Activated CD8-positive, alpha-beta T cell treated with anti-CD3 and anti-CD28 coated beads, Interleukin-2, amount 10 ng/mL, durations not matched to agents 7 days and 5 days (primary cell): ENCODE data around the gene HNRNPAB. TPM values are rescaled to one million over a fixed set of nuclear protein-coding genes. Genes with fewer than 3 reads are reported as not detected.
A peak's percentile ranks its signal among the peaks of the same experiment; 100 is the strongest.

Experiments
- ATAC-seq: fragments of 150-1000 bp; cut with Tn5 transposase; one replicate; pipeline ENCODE4 v1.10.0; 2021; ENCODE audit warnings: moderate library complexity
- CTCF ChIA-PET: fragments of 350-600 bp; sonication (Branson Sonifier 250); formaldehyde crosslinking; loops from one replicate; lab custom pipeline; 2021; ENCODE audit warnings: antibody characterized with exemption; lab: Charles Lee
- POLR2A ChIA-PET: fragments of 350-600 bp; sonication (Branson Sonifier 250); formaldehyde crosslinking; loops from one replicate; lab custom pipeline; 2021; ENCODE audit warnings: antibody characterized with exemption; lab: Charles Lee
- DNase-seq: peaks from one replicate; pipeline ENCODE4 v3.0.0-alpha.2; 2020
- H3K27ac Mint-ChIP-seq: one replicate; pipeline ENCODE4 v1.8.0; 2021; ENCODE audit warnings: mild to moderate bottlenecking, mixed read lengths
- H3K27me3 Mint-ChIP-seq: one replicate; pipeline ENCODE4 v1.8.0; 2021; ENCODE audit warnings: low read depth, mixed read lengths
- H3K36me3 Mint-ChIP-seq: one replicate; pipeline ENCODE4 v1.8.0; 2021; ENCODE audit warnings: low read depth, mixed read lengths
- H3K4me1 Mint-ChIP-seq: one replicate; pipeline ENCODE4 v1.8.0; 2021; ENCODE audit warnings: low read depth, mixed read lengths
- H3K4me3 Mint-ChIP-seq: one replicate; pipeline ENCODE4 v1.8.0; 2021; ENCODE audit warnings: mild to moderate bottlenecking, mixed read lengths
- H3K9me3 Mint-ChIP-seq: one replicate; pipeline ENCODE4 v1.8.0; 2022; ENCODE audit warnings: mixed read lengths; ENCODE audit not compliant: insufficient read depth
- total RNA-seq, 2 experiments: library from RNA; stranded (reverse); gene quantifications; one replicate each; pipeline ENCODE4 v1.2.3, GENCODE V29; 2021

The HNRNPAB gene
- total RNA-seq, 2 experiments from 2014 or later = 335 to 336 TPM

DNA sequence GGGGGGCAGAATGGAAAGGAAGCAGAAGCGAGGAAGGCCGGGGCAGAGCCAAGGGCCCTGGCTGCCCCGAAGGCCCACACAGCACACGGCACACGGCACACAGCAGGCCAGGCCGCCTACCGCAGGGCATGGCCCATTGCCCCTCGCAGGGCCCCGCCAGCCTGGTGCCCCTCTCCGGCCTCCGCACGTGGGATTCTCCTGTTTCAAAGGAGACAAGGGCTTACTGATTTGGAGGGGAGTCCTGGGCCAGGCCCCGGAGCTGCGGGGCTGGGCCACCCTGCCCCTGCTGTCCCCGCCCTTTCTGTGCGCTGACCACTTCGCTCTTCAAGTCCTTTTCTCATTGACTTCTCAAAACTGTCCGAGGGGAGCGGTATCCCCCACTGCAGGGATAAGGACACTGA is 36.0 kb downstream of the HNRNPAB start:
- POLR2A ChIA-PET = interaction anchor here (0.6 to 2.5 kb wide), 6 partner anchors 9 to 90 kb away, joined by 3 to 10 read pairs (median 4); partner anchors contain the start of gene HNRNPAB
- ATAC-seq = peak; percentile 7

DNA sequence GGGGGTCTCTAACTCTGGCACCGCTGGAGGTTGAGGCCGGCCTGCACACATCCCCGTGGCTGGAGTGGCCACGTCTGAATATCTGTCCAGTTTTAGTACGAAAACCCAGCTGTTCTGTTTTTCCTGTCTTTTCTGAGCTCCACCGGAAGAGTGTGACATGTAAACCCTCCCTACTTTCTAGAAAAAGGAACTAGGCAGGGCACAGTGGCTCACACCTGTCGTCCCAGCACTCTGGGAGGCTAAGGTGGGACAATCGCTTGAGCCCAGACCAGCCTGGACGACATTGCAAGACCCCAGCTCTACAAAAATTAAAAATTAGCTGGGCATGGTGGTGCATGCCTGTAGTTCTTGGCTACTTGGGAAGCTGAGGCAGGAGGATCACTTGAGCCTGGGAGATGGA is 36.4 kb downstream of the HNRNPAB start:
- Mint-ChIP-seq H3K4me3 (peak overlapping the region; percentile 77), H3K27ac (peak overlapping the region; percentile 96), H3K9me3 (no peaks in the 10 kb centered on the region), H3K4me1 (peaks cover 76% of the 10 kb centered on the region), H3K36me3 (peaks cover 6% of the 10 kb centered on the region), H3K27me3 (no peaks in the 10 kb centered on the region)
- POLR2A ChIA-PET = interaction anchor here (1.0 to 2.5 kb wide), 4 partner anchors 8 to 37 kb away, joined by 3 to 10 read pairs (median 6); partner anchors contain the start of gene HNRNPAB
- DNase-seq (peak; percentile 48), ATAC-seq (peak; percentile 40)
- CTCF ChIA-PET = interaction anchor here (0.8 to 1.3 kb wide), 2 partner anchors 8 to 10 kb away, joined by 3 to 5 read pairs; partner anchors contain the start of gene PHYKPL

More for the DNA sequence above, 36.0 kb downstream of the HNRNPAB start:
- CTCF ChIA-PET = interaction anchor here (0.8 to 1.3 kb wide), 2 partner anchors 8 to 11 kb away, joined by 3 to 5 read pairs; partner anchors contain the start of gene PHYKPL
- DNase-seq = no peak
- no peaks in the 10 kb centered on the region for H3K9me3 Mint-ChIP-seq
- H3K4me3 Mint-ChIP-seq = peak overlapping the region; percentile 77
- peaks cover 80% of the 10 kb centered on the region for H3K4me1 Mint-ChIP-seq
- peak overlapping the region; percentile 96 for H3K27ac Mint-ChIP-seq
- H3K27me3 Mint-ChIP-seq = no peaks in the 10 kb centered on the region
- H3K36me3 Mint-ChIP-seq = peaks cover 6% of the 10 kb centered on the region

DNA sequence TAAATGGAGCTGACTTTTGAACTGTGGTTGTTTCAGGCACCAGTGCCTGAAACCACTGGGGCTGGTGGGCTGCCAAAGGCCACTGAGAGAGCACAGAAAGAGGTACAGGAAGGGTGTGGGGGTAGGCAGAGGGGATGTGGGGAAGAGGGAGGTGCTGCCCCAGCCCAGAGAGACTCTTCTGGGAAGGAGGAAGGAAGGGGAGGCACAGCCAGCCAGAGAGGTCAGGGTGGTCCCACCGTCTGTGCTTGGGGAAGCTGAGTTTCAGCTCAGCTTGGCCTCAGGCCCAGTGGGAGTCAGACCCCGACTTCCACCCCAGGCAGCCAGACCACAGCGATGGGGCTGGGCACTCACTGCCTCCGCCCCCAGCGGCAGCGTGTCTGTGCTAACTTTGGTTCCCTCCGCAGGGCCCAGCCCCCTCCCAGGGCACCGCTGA is 36.9 kb downstream of the HNRNPAB start:
- H3K36me3 Mint-ChIP-seq = peaks cover 6% of the 10 kb centered on the region
- H3K4me3 Mint-ChIP-seq = peak overlapping the region; percentile 77
- no peaks in the 10 kb centered on the region for H3K27me3 Mint-ChIP-seq
- DNase-seq (peak; percentile 77), ATAC-seq (peak; percentile 41)
- no peaks in the 10 kb centered on the region for H3K9me3 Mint-ChIP-seq
- peaks cover 75% of the 10 kb centered on the region for H3K4me1 Mint-ChIP-seq
- H3K27ac Mint-ChIP-seq = peak overlapping the region; percentile 96
- ChIA-PET POLR2A (interaction anchor here (1.0 to 2.5 kb wide), 5 partner anchors 8 to 37 kb away, joined by 3 to 10 read pairs (median 6); partner anchors contain the start of genes HNRNPAB and PHYKPL), CTCF (interaction anchor here (0.8 to 1.3 kb wide), 2 partner anchors 9 to 10 kb away, joined by 3 to 5 read pairs; partner anchors contain the start of gene PHYKPL)

DNA sequence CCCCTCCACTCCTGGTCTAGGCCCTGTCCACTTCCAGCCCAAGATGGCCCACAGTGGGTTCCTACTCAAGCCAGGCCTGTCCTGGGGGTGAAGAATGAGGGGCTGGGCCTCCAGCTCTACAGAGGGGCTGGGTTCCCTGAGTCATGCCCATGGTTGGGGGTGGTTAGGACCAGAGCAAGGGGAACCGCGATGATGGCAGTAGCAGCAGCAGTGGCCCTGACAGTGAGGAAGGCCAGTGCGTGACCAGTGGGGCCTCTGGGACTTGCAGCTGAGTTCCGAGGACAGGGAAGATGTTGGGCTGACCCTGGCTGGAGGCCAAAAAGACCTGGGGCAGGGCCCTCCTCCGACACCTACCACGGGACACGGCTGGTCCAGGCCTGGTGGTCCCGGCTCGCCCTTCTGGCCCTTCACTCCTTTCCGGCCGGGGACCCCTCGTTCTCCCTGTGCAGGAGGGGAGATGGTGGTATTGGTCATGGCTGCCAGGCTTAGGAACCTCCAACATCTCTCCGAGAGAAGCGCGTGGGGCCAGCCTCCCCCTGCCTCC is 37.4 kb downstream of the HNRNPAB start:
- DNase-seq = no peak
- no peaks in the 10 kb centered on the region for H3K27me3 Mint-ChIP-seq
- CTCF ChIA-PET = interaction anchor here (1.0 to 1.3 kb wide), 2 partner anchors 9 kb away, joined by 3 to 5 read pairs; no protein-coding TSS in a partner anchor
- H3K36me3 Mint-ChIP-seq = peaks cover 6% of the 10 kb centered on the region
- no peaks in the 10 kb centered on the region for H3K9me3 Mint-ChIP-seq
- POLR2A ChIA-PET = interaction anchor here (1.0 to 2.5 kb wide), 5 partner anchors 7 to 38 kb away, joined by 3 to 10 read pairs (median 6); partner anchors contain the start of genes HNRNPAB and PHYKPL
- H3K4me1 Mint-ChIP-seq = peaks cover 75% of the 10 kb centered on the region
- peak overlapping the region; percentile 77 for H3K4me3 Mint-ChIP-seq
- ATAC-seq = peak; percentile 4
- peak overlapping the region; percentile 96 for H3K27ac Mint-ChIP-seq

DNA sequence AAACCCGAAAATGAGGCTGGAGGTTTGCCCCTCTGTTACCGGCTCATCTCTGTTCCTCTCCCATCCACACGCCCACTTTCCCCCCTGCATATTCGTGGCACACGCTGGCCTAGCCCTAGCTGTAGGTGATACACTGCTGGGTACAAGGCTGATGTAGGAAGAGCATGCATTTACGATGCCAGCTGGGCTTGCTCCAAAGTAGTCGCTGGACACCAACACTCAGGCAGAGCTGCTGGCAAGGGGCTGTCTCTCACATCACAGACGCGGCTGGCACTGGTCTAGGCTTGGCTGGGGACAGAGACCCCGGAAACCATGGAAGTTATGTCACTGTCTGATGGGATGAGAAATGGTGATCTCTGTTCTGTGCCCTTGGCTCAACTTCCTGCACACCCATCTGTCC is 38.1 kb downstream of the HNRNPAB start:
- Mint-ChIP-seq H3K27ac (peak overlapping the region; percentile 96), H3K4me1 (peaks cover 75% of the 10 kb centered on the region), H3K4me3 (peak overlapping the region; percentile 77), H3K36me3 (peaks cover 6% of the 10 kb centered on the region), H3K9me3 (no peaks in the 10 kb centered on the region), H3K27me3 (no peaks in the 10 kb centered on the region)
- ChIA-PET POLR2A (interaction anchor here (1.3 kb wide), 1 partner anchor 10 kb away, joined by 4 read pairs; the partner anchor contains the start of gene PHYKPL), CTCF (interaction anchor here (1.0 to 1.6 kb wide), 2 partner anchors 8 to 9 kb away, joined by 3 to 6 read pairs; no protein-coding TSS in a partner anchor)
- ATAC-seq = no peak
- DNase-seq = no peak

DNA sequence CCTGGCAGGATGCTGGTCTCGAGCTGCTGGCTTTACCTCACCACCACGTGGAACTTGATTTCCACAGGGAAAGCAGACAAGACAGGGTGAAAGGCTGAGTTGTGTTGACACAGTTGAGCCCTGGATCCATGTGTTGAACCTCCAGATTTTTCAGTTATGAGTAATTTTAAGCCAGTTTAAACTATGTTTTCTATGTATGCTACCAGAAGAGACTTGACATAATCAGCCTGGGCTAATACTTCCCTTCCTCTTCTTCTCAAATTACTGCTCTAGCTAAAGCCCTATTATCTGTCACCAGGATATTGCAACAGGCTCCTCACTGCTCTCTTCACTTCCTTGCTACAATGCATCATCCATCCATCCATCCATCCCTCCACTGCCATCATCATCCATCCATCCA is 40.2 kb downstream of the HNRNPAB start:
- CTCF ChIA-PET = no interaction called here
- no peak overlapping the region for H3K4me3 Mint-ChIP-seq
- peaks cover 4% of the 10 kb centered on the region for H3K36me3 Mint-ChIP-seq
- DNase-seq = no peak
- no peaks in the 10 kb centered on the region for H3K9me3 Mint-ChIP-seq
- H3K27me3 Mint-ChIP-seq = no peaks in the 10 kb centered on the region
- peak overlapping the region; percentile 67 for H3K27ac Mint-ChIP-seq
- no peak for ATAC-seq
- peaks cover 77% of the 10 kb centered on the region for H3K4me1 Mint-ChIP-seq
- POLR2A ChIA-PET = no interaction called here

DNA sequence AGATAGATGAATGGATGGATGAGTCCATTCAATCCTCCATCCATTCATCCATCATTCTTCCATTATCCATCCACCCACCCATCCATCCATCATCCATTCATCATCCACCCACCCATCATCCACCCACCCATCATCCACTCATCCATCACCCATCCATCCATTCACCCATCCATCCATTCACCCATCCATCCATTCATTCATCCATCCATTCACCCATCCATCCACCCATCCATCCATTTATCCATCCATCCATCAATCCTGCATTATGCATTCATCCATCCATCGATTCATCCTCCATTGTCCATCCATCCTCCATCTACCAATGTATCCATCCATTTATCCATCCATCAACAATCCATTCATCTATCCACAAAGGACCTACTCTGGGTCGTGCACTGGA is 41.1 kb downstream of the HNRNPAB start:
- no peak for ATAC-seq
- no peak overlapping the region for H3K27ac Mint-ChIP-seq
- H3K4me3 Mint-ChIP-seq = no peak overlapping the region
- H3K27me3 Mint-ChIP-seq = no peaks in the 10 kb centered on the region
- DNase-seq = no peak
- POLR2A ChIA-PET = no interaction called here
- CTCF ChIA-PET = no interaction called here
- H3K36me3 Mint-ChIP-seq = peaks cover 4% of the 10 kb centered on the region
- H3K4me1 Mint-ChIP-seq = peaks cover 78% of the 10 kb centered on the region
- no peaks in the 10 kb centered on the region for H3K9me3 Mint-ChIP-seq

DNA sequence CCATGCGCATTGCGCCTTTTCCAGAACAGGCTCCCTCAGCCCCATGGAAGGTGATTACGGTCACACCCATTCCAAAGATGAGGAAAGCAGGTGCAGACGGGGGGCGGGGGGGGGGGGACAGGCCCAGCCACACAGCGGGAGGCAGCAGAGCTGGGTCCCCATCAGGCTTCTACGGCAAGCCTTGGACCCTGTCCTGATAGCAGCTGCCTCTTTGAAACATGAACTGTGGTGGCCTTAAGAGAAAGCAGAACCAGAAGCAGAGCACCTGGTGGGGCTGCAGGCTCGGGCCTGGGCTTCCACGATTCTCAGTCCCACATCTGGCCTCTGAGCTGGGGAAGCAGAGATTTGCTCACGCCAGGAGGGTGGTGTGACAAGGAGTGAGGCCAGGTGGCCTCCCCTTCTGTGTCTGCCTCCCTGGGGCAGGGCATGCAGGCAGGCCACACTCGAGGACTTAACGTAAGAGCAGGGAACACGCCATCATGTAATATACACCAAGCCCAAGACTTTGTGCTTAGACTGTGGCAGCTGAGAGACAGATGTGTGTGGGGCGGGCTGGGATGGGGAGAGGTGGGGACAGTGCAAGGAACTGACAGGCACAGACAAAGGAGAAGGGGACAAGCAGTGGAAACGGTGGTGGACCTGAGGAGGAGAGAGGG is 42.4 kb downstream of the HNRNPAB start:
- peak overlapping the region; percentile 86 for H3K27ac Mint-ChIP-seq
- no peak overlapping the region for H3K4me3 Mint-ChIP-seq
- CTCF ChIA-PET = interaction anchor here (3.3 kb wide), 1 partner anchor 12 kb away, joined by 22 read pairs; no protein-coding TSS in a partner anchor
- POLR2A ChIA-PET = no interaction called here
- no peaks in the 10 kb centered on the region for H3K27me3 Mint-ChIP-seq
- H3K4me1 Mint-ChIP-seq = peaks cover 71% of the 10 kb centered on the region
- H3K9me3 Mint-ChIP-seq = no peaks in the 10 kb centered on the region
- H3K36me3 Mint-ChIP-seq = peaks cover 4% of the 10 kb centered on the region
- ATAC-seq (no peak), DNase-seq (no peak)

DNA sequence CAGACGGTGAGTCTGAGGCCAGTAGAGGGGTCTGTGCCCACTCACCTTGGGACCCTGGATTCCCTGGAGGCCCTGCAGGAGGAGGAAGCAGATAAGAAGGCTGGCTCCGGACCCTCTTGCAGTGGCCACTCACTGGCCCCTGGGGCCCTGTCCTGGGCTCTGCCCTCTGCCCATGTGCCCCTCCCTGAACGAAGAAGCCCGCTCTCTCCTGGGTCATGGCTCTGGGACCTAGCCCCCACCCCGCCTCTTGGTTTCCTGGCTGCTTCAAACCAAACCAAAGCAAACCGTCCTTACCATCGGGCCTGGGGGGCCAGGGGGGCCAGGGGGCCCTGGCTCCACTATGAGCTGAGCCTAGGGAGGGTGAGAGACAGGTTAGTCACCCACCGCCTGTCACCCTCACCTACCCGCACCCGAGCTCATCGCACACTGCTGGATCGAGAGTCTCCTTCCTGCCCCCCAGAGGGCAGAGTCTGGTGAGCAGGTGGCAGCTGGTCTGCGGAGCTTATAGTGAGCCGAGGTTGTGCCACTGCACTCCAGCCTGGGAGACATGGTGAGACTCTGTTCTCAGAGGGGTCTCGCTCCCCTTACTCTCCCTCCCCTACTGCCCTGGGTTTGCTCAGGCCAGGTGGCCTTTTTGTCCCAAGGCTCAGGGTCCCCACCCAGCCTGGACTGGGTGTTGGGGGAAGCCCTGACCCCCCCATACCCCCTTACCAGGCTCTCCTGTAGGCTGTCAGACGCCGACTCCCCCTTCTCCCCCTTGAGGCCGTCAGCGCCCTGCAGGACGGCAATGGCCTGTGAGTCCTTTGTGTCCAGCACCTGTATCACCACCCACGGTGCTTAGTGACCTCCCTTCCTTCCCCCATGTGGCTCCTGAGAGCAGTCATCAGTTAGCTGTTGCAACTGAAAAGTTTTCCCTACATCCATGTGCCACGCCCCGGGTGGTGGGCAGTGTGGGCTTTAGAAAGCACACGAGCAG is 43.4 kb downstream of the HNRNPAB start:
- DNase-seq (peak; percentile 61), ATAC-seq (peak; percentile 34)
- no peaks in the 10 kb centered on the region for H3K27me3 Mint-ChIP-seq
- POLR2A ChIA-PET = no interaction called here
- CTCF ChIA-PET = interaction anchor here (1.1 to 3.3 kb wide), 3 partner anchors 9 to 13 kb away, joined by 3 to 22 read pairs (median 4); no protein-coding TSS in a partner anchor
- H3K4me1 Mint-ChIP-seq = peaks cover 72% of the 10 kb centered on the region
- peaks cover 4% of the 10 kb centered on the region for H3K36me3 Mint-ChIP-seq
- no peak overlapping the region for H3K4me3 Mint-ChIP-seq
- H3K9me3 Mint-ChIP-seq = no peaks in the 10 kb centered on the region
- peak overlapping the region; percentile 85 for H3K27ac Mint-ChIP-seq

DNA sequence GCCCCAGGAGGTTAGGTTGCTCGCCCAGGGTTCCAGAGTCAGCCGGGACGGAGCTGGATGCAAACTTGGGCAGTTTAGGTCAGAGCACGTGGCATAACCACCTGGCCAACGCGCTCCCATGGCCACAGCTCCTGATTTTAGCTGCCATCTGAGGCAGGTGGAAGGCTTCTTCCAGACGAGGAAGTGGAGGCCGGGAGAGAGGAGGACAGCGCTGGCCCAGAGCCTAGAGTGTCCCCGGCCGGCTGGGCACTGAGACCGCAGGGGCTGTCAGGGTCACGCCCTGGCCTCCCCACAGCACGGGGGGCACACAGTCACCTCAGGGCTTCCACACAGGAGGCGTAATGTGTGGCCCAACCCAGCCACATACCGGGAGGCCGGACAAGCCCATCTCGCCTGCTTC is 44.4 kb downstream of the HNRNPAB start:
- peaks cover 65% of the 10 kb centered on the region for H3K4me1 Mint-ChIP-seq
- peak overlapping the region; percentile 85 for H3K27ac Mint-ChIP-seq
- no peaks in the 10 kb centered on the region for H3K27me3 Mint-ChIP-seq
- ChIA-PET CTCF (interaction anchor here (1.1 to 3.3 kb wide), 3 partner anchors 10 to 14 kb away, joined by 3 to 22 read pairs (median 4); no protein-coding TSS in a partner anchor), POLR2A (interaction anchor here (1.0 to 2.0 kb wide), 2 partner anchors 8 to 44 kb away, joined by 5 to 6 read pairs; partner anchors contain the start of gene HNRNPAB)
- peaks cover under 1% of the 10 kb centered on the region for H3K36me3 Mint-ChIP-seq
- ATAC-seq (no peak), DNase-seq (no peak)
- H3K4me3 Mint-ChIP-seq = peak overlapping the region; percentile 46
- no peaks in the 10 kb centered on the region for H3K9me3 Mint-ChIP-seq
